Fibroblast of peridontal ligament (primary cell): Measurements from ENCODE around the gene TSPO.
A peak's percentile ranks its signal among the peaks of the same experiment; 100 is the strongest.

Experiments used
- DNase-seq: peaks from one replicate; pipeline ENCODE4 v3.0.0-alpha.2; 2010; ENCODE audit errors: extremely low read depth

Gene TSPO

DNA sequence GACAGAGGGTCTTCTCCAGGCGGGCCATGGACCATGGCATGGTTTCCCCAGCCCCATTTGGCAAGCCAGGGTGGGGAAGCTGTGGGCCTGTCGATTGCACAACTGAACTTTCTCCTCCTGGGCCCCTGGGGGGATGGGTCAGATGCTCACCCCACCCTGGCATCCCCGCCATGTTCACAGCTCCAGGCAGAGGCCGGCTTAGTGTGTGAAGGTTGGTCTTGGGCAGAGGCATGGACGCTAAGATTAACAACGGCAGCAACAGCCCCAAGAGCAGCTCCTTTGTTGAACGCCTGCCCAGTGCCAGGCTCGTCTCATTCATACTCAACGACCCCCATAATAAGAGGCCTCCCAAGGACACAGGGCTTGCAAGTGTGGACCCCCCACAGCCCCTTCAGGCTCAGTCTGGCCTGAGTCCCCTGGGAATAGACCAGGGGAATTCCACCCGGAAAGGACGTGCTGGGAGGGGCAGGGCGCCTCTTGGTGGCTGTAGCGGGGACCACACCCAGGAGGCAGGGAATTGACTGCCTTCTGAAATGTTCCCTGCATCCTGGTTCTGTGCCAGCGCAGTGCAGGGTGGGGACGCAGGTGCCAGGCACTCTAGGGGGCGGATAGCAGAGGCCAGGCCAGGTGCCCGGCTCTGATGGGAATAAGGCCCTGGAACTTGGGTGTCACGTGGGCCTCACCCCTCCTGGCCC is 8.3 kb downstream of the TSPO start:
- no peak for DNase-seq

DNA sequence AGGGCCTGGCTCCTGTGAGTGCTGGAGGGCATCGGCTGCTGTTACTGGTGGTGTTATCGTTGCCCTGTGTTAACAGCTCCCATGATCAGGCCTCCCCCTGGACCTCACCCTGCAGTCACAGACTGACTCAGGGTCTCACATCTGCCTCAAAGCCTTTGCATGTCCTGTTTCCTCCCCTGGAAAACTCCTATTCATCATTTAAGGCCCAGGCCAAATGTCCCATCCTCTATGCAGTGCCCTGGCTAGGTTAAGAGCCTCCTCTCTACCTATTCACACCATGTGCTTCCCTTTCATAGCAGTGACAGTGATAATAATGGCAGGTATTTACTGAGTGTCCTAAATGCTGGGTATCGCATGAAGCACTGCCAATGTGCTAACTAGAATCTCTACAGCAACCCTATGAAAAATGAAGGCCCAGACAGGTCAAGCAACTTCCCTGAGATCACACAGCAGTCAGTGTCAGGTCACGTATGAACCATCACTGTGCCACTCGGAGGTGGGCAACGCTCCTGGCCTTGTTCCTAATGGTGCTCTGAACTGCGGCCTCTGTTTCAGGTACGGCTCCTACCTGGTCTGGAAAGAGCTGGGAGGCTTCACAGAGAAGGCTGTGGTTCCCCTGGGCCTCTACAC is 9.3 kb downstream of the TSPO start:
- DNase-seq, result no peak

DNA sequence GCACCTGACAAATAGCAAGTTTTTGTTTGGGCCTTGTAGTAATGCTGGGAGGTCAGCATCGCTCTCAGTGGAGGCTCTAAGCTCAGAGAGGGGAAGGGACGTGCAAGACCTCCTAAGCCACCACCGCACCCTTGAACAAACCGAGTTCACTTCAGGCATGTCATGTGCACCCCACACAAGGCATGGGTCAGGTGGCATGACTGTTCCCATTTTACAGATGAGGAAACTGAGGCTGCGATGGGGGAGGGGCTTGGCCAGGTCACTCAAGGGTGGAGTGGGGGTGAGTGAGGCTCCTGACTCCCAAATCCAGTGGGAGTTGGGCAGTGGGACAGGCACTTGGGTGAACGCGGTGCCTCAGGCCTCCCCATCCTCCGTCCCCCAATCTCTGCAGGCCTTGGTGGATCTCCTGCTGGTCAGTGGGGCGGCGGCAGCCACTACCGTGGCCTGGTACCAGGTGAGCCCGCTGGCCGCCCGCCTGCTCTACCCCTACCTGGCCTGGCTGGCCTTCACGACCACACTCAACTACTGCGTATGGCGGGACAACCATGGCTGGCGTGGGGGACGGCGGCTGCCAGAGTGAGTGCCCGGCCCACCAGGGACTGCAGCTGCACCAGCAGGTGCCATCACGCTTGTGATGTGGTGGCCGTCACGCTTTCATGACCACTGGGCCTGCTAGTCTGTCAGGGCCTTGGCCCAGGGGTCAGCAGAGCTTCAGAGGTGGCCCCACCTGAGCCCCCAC is 11.2 kb downstream of the TSPO start:
- no peak for DNase-seq

DNA sequence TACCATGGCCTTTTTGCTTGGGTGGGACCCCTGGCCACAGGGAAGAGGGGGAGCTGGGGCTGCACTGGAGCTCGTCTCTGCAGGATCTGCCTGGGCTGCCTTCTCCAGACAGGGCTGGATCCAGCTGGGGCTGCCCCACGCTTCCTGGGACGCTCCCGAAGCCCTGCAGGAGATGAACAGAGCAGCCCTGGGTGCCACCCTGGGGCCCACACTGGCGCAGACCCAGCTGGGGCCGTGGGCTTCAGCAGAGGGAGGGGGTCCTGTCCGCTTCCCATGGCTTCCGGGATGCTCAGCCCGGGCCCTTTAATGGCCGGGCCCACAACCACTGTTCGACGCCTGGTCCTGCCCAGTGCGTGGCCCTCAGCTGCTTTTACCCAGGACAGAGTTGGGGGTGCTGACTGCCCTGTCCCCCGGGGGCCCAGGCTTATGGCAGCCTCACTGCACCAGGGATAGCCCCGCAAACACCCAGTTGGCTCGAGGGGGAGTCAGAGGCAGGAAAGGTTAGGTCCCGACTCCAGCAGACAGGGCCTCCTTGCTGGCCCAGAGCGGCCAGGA is 12.0 kb downstream of the TSPO start:
- no peak for DNase-seq

DNA sequence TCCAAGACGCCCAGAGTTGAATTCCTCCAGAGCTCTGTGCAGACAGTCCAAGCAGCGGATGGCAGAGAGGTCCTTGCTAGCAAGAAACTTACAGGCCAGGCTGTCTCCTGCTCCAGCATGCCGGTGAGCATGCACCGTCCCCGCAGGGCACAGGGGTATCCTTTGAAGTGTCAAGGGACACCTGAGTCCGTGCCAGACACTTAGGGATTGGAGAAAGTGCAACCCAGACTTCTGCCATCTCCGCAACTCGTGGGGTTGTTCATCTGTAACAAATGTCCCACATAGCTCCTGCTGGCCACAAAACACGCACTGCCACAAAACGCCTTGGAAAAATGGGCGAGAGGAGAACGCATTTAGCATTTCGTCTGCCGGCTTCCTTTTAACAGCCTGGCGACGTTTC is 13.3 kb downstream of the TSPO start:
- DNase-seq, result no peak

DNA sequence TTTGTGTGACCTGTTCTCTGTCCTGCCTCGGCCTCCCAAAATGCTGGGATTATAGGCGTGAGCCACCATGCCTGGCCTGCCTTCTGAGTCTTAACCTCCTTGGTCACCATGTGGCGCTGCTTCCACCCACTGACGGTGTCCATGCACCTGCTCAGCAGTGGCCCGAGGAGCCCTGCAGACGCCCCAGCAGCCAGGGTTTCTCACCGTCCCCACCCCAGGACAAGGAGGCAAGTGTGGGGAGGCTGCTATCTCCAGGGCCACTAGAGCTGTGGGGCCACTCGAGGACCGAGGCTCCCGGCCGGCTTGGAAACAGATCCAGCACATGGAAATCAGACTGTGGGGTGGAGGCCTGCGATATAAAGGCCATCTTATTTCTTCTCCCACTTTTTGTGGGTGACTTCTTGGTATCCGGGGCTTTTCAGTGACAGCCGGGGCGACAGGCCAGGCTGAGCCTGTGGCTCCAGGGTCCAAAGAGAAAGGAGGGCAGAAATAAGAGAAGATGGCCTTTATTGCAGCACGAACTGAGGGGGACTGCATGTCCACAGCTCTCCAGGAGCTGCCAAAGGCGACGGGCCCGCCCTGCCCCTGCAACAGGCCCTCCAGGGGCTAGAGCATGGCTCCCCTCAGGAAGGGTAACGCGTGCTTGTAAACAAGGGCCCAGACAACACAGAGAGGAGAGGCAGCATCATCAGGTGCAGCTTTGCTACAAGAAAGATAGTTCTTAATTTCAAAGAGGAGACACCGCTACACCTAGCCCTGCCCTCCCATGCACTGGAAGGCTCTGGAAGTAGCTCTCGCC is 15.0 kb downstream of the TSPO start:
- DNase-seq, result no peak

DNA sequence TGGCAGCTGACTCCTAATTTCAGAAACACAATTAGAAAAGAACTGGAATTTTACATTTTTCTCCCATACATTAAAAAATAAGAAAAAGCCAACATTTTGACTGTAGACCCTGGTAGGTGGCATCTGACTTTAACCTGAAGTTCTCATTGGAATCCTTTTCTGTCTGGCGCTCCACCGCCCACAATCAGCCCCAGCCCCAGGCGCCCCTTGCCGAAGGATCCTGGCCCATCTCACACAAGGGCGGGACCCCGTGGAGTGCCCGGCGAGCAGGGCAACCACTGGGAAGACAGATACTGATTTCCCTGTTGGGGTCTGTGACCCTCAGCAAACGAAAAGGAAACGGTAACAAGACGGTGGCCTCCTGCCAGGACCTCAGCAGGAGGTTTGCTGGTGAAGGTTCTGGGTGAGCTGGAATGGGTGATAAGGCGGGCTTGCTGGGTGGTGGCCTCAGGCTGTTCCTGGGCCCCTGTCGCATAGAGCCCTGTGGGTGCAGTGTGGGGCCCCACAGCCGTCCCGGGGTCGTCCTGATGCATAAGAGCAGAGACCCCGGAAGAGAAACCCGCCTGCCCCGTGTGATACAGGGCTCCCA is 15.7 kb downstream of the TSPO start:
- no peak for DNase-seq

DNA sequence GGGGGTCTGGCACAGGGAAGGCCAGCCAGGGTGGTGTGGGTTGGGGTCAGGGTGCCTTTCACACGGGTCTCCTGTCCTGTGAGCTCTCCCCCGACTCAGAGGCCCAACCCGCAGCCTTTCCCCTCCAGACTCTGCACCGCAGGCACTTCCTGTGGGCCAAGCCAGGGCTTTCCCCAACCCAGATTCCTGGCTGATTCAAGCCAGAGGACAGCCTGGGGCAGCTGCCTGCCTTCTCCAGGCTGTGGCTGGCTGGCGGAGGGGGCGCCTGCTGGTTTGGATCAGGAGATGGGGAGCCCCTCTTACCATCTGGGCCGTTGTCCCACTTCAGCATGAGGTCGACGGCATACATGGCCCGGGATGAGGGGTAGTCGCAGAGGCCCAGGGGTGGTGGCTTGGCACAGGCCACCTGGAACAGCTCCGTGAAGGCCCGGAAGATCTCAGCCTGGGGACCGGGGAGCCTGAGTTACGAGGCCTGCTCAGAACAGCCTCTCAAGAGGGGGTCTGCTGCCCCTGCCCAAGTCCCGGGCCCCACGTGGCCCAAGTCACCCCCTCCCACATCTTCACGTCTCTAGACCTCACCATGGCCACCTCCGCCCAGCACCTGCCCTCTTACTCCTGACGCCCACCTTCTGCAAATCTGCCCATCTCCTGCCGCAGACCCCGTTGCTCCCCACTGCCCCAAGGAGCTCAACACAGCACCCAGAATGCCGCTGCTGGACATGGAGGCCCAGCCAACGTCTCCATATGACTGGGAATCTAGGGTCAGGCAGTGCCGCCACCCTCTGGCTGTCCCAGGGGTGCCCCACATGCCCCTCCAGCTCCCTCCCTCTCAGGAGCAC is 17.3 kb downstream of the TSPO start:
- peak; percentile 56 for DNase-seq

DNA sequence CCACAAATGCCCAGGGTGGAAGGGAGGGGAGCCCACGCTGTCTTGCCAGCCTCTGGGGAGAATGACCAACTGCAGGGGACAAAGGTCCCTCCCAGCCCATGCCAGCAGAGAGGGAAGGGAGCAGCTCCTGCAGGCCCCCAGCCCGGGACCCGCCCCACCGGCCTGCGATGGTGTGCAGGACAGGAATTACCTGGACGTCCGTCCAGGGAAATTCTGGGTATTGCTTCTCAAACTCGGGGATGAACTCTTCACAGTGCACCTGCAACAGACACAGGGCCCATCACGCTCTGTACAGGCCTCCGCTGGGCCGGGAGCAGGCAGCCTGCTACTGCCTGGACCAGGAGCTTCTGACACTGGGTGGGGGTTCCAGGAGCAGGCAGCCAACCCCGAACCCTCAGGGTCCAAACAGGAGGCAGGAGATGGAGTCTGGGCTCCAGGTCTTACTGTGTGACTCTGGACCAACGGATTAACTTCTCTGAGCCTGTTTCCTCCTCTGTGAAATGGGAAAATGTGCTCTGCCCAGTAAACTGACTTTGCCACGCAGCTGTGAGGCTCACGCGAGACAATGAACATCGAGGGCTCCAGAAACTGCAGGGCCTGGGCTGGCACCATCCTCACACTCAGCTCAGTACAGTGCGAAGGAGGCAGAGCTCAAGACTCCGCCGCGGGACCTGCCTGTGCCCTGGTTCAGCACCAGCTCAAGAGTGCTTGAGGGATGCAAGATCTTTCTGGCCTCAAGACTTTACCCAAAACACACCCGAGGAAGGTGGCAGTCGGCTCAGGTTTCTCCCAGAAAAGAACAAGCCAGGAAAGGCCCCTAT is 18.2 kb downstream of the TSPO start:
- no peak for DNase-seq

DNA sequence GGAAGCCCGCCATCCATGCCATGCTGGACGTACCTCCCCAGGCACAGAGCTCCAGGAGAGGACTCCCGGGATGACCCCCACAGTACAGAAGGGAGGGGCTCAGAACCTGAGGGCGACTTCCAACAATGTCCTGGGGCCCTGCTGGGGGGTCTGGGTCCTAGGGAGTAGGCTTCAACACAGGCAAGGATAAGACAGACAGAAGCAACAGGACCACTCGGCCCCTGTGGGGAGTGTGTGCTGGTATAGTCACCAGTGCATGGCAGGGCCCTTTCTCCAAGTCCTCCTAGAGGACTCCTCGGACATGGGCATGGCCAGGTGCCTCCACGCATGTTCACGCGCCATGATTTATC is 18.7 kb downstream of the TSPO start:
- DNase-seq, result no peak

DNA sequence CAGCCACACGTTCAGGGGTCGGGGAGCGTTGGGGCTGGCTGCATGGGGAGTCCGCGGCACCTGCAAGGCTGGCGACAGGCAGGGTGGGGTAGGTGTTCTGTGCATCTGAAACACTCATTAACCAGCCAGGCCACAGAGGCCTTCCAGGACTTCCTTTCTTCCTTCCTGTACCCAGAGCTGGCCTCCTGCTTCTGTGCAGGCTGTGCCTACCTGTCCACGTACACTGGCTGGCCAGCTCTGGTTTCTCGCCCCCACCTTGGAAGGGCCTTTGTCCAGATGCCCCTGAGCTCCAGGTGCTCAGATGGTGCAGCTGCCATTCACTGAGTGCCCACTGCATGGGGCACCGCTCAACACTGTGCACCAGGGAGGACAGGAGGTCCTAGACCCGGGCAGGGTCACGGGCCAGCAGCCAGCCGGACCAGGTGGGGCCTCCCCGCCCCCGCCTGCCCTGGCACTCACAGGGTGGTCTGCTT is 19.7 kb downstream of the TSPO start:
- DNase-seq, result no peak

DNA sequence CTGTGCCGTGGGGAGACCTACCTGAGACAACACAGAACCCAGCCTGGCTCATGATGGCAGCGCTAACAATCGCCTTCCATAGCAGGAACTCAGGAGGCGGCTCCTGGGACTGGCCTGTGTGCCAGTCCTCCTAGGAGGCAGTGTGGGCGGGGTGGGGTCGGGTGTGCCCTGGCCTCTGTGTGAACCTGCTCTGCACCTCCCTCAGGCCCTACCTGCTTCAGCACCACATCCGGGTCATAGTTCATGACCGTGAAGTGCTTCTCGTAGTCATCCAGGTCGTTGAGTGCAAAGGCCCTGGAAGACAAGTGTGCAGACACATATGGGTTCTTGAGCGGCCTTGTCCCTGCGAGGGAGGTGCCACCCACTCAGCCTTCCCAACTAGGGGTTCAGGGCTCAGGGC is 20.2 kb downstream of the TSPO start:
- DNase-seq, result no peak

DNA sequence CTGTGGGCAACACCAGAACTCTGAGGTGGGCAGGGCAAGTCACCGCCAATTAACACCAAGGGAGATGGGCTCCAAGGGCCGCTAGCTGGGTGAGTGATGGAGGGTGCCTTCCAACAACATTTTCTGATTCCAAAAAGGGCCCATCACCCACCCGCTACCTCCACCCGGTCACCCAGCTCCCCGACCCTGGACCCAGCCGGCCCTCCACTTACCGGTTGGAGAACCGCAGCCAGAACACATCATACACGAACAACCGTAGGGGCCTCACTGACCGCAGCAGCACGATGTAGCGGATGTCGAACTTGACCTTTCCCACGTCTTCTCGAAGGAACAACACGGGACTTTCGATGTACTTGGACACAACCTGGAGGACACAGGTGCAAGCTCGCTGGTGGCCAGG is 20.8 kb downstream of the TSPO start:
- DNase-seq, result no peak

DNA sequence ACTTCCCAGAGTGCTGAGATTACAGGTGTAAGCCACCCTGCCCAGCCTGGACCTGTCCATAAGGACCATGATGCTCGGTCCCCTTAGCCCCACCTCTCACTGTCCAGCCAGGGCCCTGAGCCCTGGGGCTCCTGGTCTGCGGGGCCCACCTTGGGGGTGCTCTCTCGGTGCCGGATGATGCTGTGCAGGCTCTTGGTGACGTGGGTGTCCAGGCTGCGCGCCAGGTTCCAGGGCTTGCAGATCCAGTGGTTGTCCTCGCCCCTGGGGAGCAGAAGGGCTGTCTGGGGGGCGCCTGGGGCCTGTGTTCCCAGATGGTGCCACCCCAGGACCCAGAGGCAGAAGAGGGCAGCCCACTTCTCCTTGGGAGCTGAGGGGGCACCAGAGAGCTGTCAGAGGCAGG is 22.2 kb downstream of the TSPO start:
- no peak for DNase-seq

DNA sequence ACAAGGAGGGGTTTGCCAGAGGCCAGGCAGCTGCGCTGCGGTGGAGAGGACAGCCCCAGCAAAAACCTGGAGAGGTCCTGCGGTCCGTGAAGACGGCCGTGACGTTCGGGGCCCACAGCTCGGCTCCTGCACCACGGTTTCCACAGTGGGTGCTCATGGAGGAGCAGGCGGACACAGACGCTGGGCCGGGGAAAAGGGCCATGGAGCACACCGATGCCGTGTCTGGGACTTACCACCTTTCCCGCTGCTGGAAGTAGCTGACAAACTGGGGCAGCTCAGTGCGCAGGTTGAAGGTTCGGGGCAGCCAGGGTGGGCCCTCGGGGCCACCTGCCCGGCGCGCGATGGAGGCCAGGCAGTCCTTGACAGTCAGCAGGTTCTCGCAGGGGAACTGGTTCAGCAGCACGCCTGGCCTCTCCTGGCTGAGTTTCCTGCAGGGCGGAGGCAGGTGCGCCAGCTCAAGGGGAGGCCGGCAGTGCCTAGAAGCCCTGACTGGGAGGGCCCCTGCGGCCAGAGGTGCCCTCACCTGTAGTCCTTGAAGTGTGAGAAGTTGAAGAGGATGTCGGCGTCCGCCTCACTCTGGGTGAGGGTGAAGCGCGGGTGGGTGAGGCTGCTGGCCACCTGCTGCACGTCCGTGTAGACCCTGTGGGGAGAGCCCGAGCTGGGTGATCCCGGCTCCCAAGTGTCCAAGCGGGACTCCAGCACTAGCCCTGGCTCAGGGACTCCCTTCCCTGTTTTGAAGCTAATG is 22.8 kb downstream of the TSPO start:
- no peak for DNase-seq

DNA sequence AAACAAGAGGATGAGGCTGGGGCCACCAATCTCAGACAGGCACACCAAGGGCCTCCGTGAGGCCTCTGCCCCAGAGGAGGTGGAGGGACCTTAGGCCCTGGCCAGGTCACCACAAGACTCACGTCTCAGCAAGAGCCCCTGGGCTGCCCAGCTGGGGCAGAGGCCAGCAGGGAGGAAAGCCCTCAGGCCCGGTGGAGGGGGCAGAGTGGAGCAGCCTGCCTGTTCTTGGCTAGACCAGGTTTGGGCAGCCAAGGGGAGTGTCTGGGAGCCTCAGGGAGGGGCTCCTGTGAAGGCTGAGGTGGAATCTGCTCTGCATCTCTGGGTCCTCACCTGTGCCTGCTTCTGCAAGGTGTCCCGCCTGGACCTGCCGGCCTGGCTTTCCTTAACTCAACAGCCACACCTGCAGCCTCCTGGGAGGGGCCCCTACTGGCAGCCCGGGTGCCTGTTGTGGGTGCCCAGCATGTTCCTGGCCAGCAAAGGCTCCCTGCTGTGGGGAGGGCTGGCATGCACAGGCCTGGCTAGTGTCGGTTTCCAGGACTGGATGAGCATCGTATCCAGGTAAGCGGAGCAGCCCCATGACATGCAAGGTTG is 23.7 kb downstream of the TSPO start:
- DNase-seq, result no peak

DNA sequence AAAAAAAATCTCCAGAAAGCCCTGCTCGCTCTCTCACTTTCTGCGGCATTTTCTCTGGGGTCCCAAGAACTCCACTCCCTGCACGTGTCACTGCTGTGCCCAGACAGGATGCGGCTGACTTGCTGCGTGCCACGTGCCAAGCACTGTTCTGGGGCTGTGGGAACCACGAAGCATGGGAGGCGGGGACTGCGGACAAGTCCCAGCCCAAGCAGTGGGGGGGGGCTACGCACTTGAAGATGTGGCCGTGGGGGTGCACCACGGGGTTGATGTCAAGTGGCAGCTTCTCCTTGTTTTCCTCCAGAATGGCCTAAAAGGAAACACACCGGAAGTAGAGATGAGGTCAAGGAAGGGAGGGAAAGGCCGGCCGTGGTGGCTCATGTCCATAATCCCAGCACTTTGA is 24.7 kb downstream of the TSPO start:
- no peak for DNase-seq

DNA sequence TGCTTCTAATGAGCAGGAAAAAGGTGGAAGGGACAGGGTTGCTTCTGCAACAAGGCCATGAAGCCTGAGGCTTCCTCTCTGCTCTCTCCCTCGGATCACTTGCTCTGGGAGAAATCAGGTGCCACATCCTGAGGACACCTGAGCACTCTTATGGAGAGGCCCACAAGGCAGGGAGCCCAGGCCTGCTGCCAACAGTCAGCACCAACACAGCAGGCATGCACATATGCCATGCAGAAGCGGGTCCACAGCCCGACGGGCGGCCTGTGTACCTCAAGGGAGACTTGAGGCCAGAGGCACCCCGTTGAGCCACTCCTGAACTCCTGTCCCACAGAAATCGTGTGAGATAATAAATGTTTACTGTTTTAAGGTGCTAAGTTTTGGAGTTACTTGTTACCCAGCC is 26.1 kb downstream of the TSPO start:
- no peak for DNase-seq
